Activated T-helper 9 cell treated with anti-CD3 and anti-CD28 coated beads, Interleukin-2, amount 50 U/mL, for 16 hours (primary cell): Measurements from ENCODE around the gene ZBTB21.

Source experiments
- DNase-seq: peaks from one replicate; pipeline ENCODE4 v3.0.0-alpha.2; 2020; ENCODE audit warnings: low read depth

The ZBTB21 gene

GRCh38 chr21:41992576-41992975, 17.6 kb downstream of the ZBTB21 start:
- no peak for DNase-seq

- DNase-seq, result no peak
Observed at GRCh38 chr21:41991659-41992058, 18.5 kb downstream of the ZBTB21 start.

GRCh38 chr21:41989698-41990097, 20.5 kb downstream of the ZBTB21 start:
- no peak for DNase-seq

GRCh38 chr21:41987310-41987709, 22.9 kb downstream of the ZBTB21 start:
- DNase-seq, result no peak

- DNase-seq, result no peak
Observed at GRCh38 chr21:41985662-41986416, 24.3 kb downstream of the ZBTB21 start.

GRCh38 chr21:41983229-41983628, 26.9 kb downstream of the ZBTB21 start:
- no peak for DNase-seq

- no peak for DNase-seq
Observed at GRCh38 chr21:41980561-41980960, 29.6 kb downstream of the ZBTB21 start.

GRCh38 chr21:41979751-41980369, 30.3 kb downstream of the ZBTB21 start:
- no peak for DNase-seq

- DNase-seq, result no peak
Observed at GRCh38 chr21:41979335-41979734, 30.8 kb downstream of the ZBTB21 start.

GRCh38 chr21:41977034-41977950, 32.9 kb downstream of the ZBTB21 start:
- no peak for DNase-seq

GRCh38 chr21:41976611-41977010, 33.5 kb downstream of the ZBTB21 start:
- DNase-seq, result no peak

- no peak for DNase-seq
Observed at GRCh38 chr21:41975391-41976272, 34.5 kb downstream of the ZBTB21 start.

GRCh38 chr21:41974752-41975053, 35.5 kb downstream of the ZBTB21 start:
- DNase-seq, result no peak

GRCh38 chr21:41973861-41974751, 36.1 kb downstream of the ZBTB21 start:
- DNase-seq, result no peak

- DNase-seq, result no peak
Observed at GRCh38 chr21:41973427-41973831, 36.7 kb downstream of the ZBTB21 start.

- DNase-seq, result no peak
Observed at GRCh38 chr21:41972511-41973205, 37.5 kb downstream of the ZBTB21 start.

GRCh38 chr21:41971891-41972290, 38.3 kb downstream of the ZBTB21 start:
- DNase-seq, result no peak

GRCh38 chr21:41970751-41971653, 39.2 kb downstream of the ZBTB21 start:
- no peak for DNase-seq

GRCh38 chr21:41970106-41970391, 40.1 kb downstream of the ZBTB21 start:
- no peak for DNase-seq
